ENCODE results near the gene EIF3L. TPM values are rescaled to one million over a fixed set of nuclear protein-coding genes. Genes with fewer than 3 reads are reported as not detected.

Gene EIF3L
- total and polyA plus RNA-seq, 2 donors (not counting 3 experiments of a cell fraction or from before 2014, with no cell fraction given) = 479 to 601 TPM

DNA sequence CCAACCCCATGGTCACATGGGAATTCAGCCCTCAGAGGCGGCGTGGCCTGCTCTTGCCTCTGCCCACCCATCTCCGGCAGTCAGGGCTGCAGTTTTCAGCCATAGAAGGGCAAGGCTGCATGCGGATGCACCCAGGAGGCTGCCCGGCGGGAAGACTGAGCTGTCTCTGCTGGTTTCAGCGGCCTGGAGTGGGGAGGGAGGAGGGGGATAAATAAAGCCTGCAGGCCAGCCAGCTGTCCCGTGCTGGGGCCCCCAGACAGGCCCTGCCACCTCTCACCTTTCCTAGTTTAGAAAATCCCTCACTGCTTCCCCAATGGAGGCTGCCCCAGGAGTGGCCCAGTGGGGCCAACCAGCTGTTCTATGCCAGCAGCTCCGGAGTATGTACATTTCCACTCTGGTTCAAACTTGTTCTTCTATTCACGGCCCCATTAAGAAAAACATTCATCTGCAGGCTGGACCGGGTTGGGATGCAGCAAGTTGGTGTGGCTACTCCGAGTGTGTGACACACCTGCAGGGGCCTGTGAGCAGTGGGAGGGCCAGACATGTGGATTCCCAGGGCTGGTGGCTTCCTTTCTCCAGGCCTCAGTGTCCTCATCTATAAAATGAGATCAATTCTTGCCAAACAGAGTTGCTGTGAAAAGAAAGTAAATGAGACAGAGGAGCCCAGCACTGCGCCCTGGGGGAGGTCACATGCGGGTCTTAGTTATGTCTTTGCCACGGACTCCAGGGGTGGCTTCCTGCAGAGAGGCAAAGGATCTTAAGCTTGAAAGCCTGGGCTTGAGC, 61.9 kb downstream of the EIF3L start:
- ChIA-PET CTCF (interaction anchor here (1.8 kb wide), 1 partner anchor 24 kb away, joined by 5 read pairs; no protein-coding TSS in a partner anchor), POLR2A (no interaction called here)
- DNase-seq (ENCODE audit: low read depth, low spot score) = no peak
- intact Hi-C loops (cut with micrococcal nuclease) (no loop called here), dilution Hi-C loops (cut with MboI; ENCODE audit: extremely low pct_ligation_motif_present, low sequenced_read_pairs) (no loop called here)
- Histone ChIP-seq H3K9me3 (replicated peaks; ENCODE audit: control insufficient read depth, insufficient read depth, low read length) (no peaks in the 10 kb centered on the region), H3K4me3 (replicated peaks in 1 of 3; ENCODE audit: insufficient read depth in 1 of 3, low read depth in 1 of 3, low read length in 3 of 3) (no peak overlapping the region), H3K9me1 (replicated peaks; ENCODE audit: control insufficient read depth, extremely low read depth, insufficient read depth, low read length) (no peaks in the 10 kb centered on the region), H3K4me1 (ENCODE audit: control insufficient read depth, extremely low read depth, insufficient read depth, low read length) (peaks cover 8% of the 10 kb centered on the region), H3K79me2 (ENCODE audit: control insufficient read depth, insufficient read depth, low read length) (peaks cover 26% of the 10 kb centered on the region), H3K36me3 (ENCODE audit: control insufficient read depth in 2 of 2, extremely low read depth in 1 of 2, insufficient read depth in 2 of 2, low read length in 2 of 2) (peaks cover 0 to 13% of the 10 kb centered on the region in 2 experiments), H3K27ac (ENCODE audit: insufficient read depth, low read depth, low read length) (no peak overlapping the region), H2AFZ (ENCODE audit: low read depth, low read length) (no peak overlapping the region), H3K27me3 (ENCODE audit: control insufficient read depth in 2 of 2, insufficient read depth in 2 of 2, low read length in 2 of 2) (no peaks in the 10 kb centered on the region), H3K9ac (replicated peaks; ENCODE audit: extremely low read depth, insufficient read depth, low read length) (no peak overlapping the region), H4K20me1 (replicated peaks; ENCODE audit: control insufficient read depth, extremely low read depth, insufficient read depth, low read length) (no peaks in the 10 kb centered on the region), H3K4me2 (ENCODE audit: insufficient read depth, low read length) (no peak overlapping the region)
- TF ChIP-seq EZH2 (IDR thresholded peaks at IDR 0.05; ENCODE audit: borderline replicate concordance, low read depth, low read length, severe bottlenecking) (no peak), POLR2A (IDR thresholded peaks at IDR 0.05; ENCODE audit: low read depth, low read length) (no peak), POLR2AphosphoS5 (IDR thresholded peaks at IDR 0.05; ENCODE audit: insufficient read depth, low read depth, low read length) (no peak), GATA2 (IDR thresholded peaks at IDR 0.05; ENCODE audit: insufficient read depth, insufficient read length, low read depth, low read length) (no peak), FOS (IDR thresholded peaks at IDR 0.05; ENCODE audit: borderline replicate concordance, insufficient read depth, low read length) (no peak), MYC (IDR thresholded peaks at IDR 0.05; ENCODE audit: low read depth, low read length) (no peak), JUN (IDR thresholded peaks at IDR 0.05; ENCODE audit: borderline replicate concordance, insufficient read depth, insufficient read length, low read depth) (no peak)
- TF ChIP-seq, protein P1, sequence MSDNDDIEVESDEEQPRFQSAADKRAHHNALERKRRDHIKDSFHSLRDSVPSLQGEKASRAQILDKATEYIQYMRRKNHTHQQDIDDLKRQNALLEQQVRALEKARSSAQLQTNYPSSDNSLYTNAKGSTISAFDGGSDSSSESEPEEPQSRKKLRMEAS (IDR thresholded peaks at IDR 0.05; ENCODE audit: insufficient read depth, insufficient read length) = no peak
- TF ChIP-seq, protein P2, sequence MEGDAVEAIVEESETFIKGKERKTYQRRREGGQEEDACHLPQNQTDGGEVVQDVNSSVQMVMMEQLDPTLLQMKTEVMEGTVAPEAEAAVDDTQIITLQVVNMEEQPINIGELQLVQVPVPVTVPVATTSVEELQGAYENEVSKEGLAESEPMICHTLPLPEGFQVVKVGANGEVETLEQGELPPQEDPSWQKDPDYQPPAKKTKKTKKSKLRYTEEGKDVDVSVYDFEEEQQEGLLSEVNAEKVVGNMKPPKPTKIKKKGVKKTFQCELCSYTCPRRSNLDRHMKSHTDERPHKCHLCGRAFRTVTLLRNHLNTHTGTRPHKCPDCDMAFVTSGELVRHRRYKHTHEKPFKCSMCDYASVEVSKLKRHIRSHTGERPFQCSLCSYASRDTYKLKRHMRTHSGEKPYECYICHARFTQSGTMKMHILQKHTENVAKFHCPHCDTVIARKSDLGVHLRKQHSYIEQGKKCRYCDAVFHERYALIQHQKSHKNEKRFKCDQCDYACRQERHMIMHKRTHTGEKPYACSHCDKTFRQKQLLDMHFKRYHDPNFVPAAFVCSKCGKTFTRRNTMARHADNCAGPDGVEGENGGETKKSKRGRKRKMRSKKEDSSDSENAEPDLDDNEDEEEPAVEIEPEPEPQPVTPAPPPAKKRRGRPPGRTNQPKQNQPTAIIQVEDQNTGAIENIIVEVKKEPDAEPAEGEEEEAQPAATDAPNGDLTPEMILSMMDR (IDR thresholded peaks at IDR 0.05; ENCODE audit: extremely low read depth in 1 of 2, insufficient read depth in 1 of 2, low read depth in 1 of 2, low read length in 2 of 2) = no peak
- FAIRE-seq = no peak
- BruUV-seq (replicated peaks) = no TSS peak

All from endothelial cell of umbilical vein (primary cell).